Measurements from ENCODE around the gene HES2.
"Not testable (repeated sequence)": the region's sequence is repeated elsewhere in the genome, so short reads cannot be mapped to it uniquely, and the experiment has no call there.

The HES2 gene

GRCh38 chr1:6437012-6437700 is 17.4 kb upstream of the HES2 start:
- not testable (repeated sequence) for DNase-seq (ENCODE audit: low spot score)

- not testable (repeated sequence) for DNase-seq (ENCODE audit: low spot score)
Observed at GRCh38 chr1:6436277-6436676, 16.6 kb upstream of the HES2 start.

GRCh38 chr1:6435547-6435946 is 15.8 kb upstream of the HES2 start:
- no peak for DNase-seq (ENCODE audit: low spot score)

GRCh38 chr1:6435129-6435528 is 15.4 kb upstream of the HES2 start:
- no peak for DNase-seq (ENCODE audit: low spot score)

GRCh38 chr1:6434186-6434585 is 14.5 kb upstream of the HES2 start:
- no peak for DNase-seq (ENCODE audit: low spot score)

GRCh38 chr1:6431645-6432579 is 12.2 kb upstream of the HES2 start:
- DNase-seq (ENCODE audit: low spot score), result not testable (repeated sequence)

GRCh38 chr1:6429660-6430411 is 10.1 kb upstream of the HES2 start:
- not testable (repeated sequence) for DNase-seq (ENCODE audit: low spot score)

GRCh38 chr1:6428453-6428852 is 8.7 kb upstream of the HES2 start:
- DNase-seq (ENCODE audit: low spot score), result not testable (repeated sequence)

GRCh38 chr1:6427441-6428390 is 8.0 kb upstream of the HES2 start:
- DNase-seq (ENCODE audit: low spot score), result no peak

- no peak for DNase-seq (ENCODE audit: low spot score)
Observed at GRCh38 chr1:6426972-6427350, 7.2 kb upstream of the HES2 start.

GRCh38 chr1:6426277-6426971 is 6.7 kb upstream of the HES2 start:
- no peak for DNase-seq (ENCODE audit: low spot score)

GRCh38 chr1:6425658-6426057 is 5.9 kb upstream of the HES2 start:
- DNase-seq (ENCODE audit: low spot score), result no peak

- no peak for DNase-seq (ENCODE audit: low spot score)
Observed at GRCh38 chr1:6424619-6425593, 5.2 kb upstream of the HES2 start, which contains the start of gene ESPN. Gene ESPN, plus strand, starts transcription at chr1:6424776. Its CDS starts 180 bp downstream, at chr1:6424956.

GRCh38 chr1:6424000-6424565 is 4.4 kb upstream of the HES2 start:
- DNase-seq (ENCODE audit: low spot score), result no peak

GRCh38 chr1:6423321-6423999 is 3.7 kb upstream of the HES2 start:
- peak; percentile 76 for DNase-seq (ENCODE audit: low spot score)

- no peak for DNase-seq (ENCODE audit: low spot score)
Observed at GRCh38 chr1:6421266-6421665, 1.5 kb upstream of the HES2 start.

- DNase-seq (ENCODE audit: low spot score), result no peak
Observed at GRCh38 chr1:6420454-6421042, 829 bp upstream of the HES2 start.

GRCh38 chr1:6419397-6419803 is 319 bp downstream of the HES2 start:
- DNase-seq (ENCODE audit: low spot score), result no peak
